SU-DHL-6 (cell line): ENCODE data around the gene TPGS1.

Source experiments
- EZH2phosphoT487 ChIP-seq: fragments of 200-600 bp; sonication (generic), shearing (Covaris generic); conservative IDR thresholded peaks from 2 replicates; pipeline ENCODE4 v1.6.1; 2018; ENCODE audit warnings: mild to moderate bottlenecking, antibody characterized with exemption, low read length, moderate library complexity, mixed read lengths
- TF ChIP-seq, protein P1 (sequence below): fragments of 200-600 bp; sonication (generic); IDR thresholded peaks from one replicate; pipeline ENCODE4 v1.5.1; 2017; ENCODE audit warnings: antibody characterized with exemption, mild to moderate bottlenecking, low read length, moderate library complexity; ENCODE audit not compliant: insufficient read depth, poor library complexity, severe bottlenecking

DNA sequence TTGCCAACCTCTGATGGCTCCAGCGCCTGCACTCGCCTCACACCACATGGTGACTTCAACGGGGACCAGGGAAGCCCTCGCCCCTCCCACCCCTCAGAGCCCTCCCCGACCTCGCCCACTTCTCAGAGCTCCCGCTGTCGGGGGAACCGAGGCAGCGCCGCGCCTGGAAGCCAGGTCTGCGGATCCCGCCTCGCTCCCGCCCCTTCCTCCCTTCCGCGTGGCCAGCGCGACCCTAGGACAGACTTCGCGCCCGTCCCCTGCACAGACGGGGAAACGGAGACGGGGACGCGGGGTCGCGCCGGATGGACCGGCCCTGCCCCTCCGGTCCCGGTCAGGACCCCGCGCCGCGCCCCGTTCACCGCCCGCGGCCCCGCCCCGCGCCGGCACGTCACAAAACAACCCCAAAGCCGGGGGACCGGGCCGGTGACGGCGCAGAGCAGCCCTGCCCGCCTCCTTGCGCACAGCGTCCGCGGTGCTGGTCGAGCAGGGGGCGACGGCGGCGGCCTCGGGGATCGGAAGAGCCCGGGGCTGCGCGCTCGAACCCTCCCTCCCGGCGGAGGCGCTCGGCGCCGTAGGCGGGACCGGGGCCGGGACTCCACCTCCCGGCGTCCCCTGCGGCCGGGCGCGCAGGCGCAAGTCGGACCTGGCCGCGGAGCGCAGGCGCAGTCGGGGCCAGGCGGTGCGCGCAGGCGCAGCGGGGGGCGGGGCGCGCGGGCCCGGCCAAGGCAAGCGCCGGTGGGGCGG is 23.9 kb downstream of the TPGS1 start:
- TF ChIP-seq, protein P1, sequence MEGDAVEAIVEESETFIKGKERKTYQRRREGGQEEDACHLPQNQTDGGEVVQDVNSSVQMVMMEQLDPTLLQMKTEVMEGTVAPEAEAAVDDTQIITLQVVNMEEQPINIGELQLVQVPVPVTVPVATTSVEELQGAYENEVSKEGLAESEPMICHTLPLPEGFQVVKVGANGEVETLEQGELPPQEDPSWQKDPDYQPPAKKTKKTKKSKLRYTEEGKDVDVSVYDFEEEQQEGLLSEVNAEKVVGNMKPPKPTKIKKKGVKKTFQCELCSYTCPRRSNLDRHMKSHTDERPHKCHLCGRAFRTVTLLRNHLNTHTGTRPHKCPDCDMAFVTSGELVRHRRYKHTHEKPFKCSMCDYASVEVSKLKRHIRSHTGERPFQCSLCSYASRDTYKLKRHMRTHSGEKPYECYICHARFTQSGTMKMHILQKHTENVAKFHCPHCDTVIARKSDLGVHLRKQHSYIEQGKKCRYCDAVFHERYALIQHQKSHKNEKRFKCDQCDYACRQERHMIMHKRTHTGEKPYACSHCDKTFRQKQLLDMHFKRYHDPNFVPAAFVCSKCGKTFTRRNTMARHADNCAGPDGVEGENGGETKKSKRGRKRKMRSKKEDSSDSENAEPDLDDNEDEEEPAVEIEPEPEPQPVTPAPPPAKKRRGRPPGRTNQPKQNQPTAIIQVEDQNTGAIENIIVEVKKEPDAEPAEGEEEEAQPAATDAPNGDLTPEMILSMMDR: no peak
- no peak for TF ChIP-seq EZH2phosphoT487
